Amniotic stem cell (primary cell): ENCODE data around the gene PDPR.
"Not testable (repeated sequence)": the region's sequence is repeated elsewhere in the genome, so short reads cannot be mapped to it uniquely, and the experiment has no call there.

Experiments used
- DNase-seq: peaks from one replicate; lab custom pipeline; 2025; lab: John Stamatoyannopoulos, UW

PDPR gene

DNA sequence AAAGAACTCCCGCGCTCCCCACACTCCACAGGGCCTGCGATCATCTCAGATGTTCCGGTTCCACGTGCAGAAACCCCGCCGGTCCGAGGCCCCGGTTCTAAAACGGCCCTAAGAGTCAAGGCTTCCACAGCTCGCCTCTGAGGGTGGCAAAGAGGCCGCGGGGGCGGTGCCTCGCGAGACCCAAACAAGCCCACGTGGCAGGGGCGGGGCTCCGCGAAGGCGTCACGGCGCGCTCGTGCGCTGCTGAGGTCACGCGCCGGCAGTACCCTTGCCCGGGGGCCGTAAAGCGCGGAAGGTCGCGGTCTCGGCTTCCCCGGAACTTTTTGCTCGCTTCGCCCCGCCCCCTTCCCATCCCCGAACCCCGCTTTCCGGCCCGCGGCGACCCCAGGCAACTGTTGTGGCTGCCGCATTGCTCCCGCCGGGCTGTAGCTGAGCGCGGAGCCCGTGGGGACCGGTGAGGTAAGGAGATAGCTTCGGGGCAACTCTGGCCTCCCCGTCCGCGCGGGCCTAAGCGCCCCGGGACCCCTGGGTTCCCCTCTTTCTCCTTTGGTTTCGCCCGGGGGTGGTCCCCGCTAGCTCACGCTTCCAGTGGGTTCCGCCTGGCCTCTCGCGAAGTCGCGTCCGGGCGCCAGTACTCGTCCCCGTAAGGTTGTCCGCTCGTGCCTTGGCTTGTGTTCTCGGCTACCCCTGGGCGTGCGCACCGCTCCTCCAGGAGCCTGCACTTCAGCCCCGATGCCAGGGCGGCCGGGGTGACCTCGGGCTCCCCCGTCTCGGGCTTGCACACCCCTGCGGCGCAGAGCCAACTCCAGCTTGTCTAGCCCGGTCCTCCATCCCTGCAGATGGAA, at the start of gene PDPR:
Gene PDPR (plus strand): TSS at position 351 of the 845 bp plus-strand sequence. CDS start 6,161 bp downstream, outside the sequence.
- DNase-seq: peak; percentile 35

DNA sequence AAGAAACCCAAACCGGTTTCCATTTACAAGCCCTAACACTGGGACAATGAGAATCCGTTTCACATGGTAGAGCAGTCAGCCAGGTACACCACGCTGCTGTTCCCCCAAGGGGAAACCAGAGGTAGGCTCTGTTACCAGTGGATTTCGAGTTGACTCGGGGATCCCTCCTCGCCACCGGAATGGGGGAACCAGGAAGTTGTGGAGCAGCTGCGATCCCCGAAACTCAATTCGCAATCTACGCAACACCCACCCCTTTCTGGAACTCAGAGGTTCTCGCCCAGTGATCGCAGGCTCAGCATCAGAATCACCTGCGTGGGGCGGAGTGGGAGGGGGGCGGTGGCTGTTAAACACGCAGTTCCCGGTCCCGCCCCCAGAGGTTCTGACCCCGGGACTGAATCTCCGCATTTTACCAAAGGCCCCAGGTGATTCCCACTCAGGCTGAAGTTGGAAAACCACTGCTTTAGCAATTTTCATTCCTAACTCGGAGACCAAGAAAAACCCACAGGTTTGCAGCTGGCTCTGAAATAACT, 49.2 kb upstream of the PDPR start:
- not testable (repeated sequence) for DNase-seq

DNA sequence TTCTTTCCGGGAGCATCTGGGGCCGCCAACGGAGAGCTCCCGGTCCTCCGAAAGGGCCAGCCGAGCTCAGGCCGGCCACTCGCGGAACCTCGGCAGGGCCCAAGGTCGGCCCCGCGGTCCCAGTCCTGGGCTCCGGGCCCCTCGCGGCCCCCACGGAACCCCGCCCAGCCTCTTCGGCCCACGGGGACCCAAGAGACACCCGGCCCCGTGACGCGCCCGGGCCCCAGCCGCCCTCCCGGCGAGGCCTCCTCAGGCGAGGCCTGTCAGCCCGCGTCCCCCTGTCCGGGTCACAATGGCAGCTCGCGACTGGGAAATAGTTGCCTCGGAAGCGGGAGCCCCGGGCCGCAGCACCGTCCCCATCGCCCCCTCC, 48.8 kb upstream of the PDPR start:
- not testable (repeated sequence) for DNase-seq

DNA sequence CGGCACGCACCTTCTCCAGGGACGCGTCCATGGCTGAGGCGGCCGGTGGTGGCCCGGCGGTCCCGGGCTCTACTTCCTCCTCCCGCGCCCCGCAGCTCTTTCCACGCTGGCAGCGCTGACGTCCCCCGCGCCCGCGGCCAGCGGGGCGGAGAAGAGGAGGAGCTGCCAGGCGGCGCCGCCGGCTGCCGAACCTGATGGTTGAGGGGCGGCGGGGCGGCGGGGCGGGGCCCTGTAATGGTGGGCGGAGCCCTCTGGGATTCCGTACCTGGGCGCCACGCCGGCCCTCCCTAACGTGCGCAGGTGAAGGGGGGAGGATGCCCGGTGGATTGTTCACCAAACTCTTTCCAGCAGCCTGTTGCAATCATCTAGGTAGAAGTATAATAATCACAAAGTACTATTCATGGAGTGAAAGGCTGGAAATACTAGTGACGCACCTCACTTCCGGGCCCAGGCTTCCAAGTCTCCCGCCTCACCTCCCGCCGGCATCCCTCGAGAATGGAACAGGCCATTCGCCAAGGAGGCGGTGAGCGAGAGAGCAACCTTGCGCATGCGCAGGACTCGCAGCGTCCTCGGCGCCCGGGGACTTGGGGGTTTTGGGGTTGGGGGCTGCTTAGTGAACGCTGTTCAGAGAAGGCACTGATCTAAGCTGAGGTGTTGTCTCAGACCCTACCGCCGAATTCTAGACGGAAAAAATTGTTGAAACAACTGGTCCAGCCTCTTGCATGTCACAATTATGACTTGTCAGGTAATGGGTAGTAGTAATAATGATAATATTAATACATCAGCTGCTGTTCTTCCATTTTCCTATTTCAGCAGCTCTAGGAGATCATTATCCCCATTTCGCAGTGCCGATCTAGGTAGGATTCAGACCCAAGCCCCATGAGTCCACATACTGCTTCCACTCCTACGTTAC, 48.1 kb upstream of the PDPR start:
- DNase-seq: peak; percentile 76

DNA sequence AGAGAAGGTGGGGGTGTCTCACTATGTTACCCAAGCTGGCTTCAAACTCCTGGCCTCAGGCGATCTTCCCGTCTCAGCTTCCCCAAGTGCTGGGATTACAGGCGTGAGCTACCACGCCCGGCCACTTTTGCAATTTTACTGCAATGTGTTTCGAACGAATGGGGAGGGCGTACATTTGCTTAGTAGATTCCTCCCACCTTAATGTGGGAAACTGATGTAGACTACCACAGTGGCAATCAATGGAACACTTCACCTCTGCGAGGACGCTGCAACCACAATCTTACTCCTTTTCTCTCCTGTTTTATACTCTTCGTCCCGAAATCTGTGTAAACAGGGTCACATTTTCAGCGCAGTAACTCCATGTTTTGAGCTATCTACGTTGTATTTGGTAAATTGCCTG, 47.4 kb upstream of the PDPR start:
- DNase-seq: not testable (repeated sequence)

DNA sequence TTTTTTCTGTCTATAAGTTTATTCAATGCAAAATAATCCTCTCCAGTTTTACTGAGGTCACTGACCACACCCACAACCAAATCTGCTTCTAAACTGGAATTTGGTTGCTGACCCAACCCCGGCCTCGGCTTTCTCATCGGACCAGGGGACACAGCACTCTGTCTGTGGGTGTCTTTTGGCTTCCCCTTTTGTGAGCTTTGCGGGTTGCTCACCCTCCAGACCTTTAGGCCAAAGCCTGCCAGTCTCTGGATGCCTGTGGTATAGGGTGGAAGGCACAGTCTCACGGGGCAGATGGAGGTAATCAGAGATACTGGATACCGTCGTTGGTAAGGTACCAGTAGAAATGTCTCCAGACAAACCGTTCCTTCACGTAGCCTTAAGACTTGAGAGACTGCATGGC, 35.1 kb upstream of the PDPR start:
- DNase-seq: not testable (repeated sequence)

DNA sequence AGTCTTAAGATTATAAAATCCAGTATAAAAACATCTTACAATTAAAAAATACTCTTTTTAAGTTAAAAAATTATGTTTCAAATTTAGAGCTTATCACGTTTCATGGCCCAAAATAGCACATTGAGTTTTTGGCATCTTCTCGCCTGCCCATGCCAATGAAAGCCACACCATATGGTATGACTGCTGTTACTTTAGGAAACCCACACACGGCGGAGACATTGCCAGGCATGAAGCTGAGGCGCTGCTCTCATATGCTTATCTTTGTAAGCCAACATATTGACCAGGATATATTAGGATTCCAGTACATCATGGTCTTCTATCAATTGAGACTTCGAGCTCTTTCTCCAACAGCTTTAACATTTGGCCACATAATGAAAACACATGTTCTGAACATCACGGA, 32.9 kb upstream of the PDPR start:
- not testable (repeated sequence) for DNase-seq

DNA sequence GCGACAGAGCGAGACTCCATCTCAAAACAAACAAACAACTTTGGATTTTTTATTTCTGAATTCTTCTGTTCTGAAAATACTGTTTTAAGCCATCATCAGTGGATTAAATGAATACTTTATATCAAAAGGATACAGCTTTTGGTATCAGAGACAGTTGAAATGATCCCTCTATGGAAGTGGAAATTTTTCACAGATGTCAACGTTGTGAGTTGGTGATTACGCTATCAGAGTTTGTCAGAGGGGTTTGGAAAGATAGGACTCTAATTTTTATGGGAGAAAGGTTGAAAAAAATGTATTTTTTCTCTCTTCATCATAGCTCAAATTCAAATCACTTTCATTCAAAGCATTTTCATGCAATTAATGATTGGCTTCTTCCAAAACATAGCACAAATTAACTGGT, 30.2 kb upstream of the PDPR start:
- not testable (repeated sequence) for DNase-seq

DNA sequence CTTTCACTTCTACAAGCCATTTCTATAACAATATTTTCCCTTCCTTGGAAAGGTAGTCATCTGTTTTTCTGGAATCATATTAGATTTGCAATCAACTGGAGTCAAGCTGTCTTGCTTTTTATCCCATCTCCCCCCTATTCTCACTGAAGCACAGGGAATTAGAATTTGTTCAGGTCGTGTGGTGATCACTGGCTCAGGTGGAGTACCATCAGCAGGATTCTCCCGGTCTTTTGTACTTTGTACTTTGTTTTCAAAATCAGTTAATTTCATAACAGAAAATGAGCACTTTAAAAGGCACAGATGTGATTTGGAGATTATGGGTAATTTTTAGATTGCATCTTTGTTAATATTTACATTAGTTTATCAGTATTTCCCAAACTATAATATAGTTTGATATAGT, 26.0 kb upstream of the PDPR start:
- DNase-seq: not testable (repeated sequence)

DNA sequence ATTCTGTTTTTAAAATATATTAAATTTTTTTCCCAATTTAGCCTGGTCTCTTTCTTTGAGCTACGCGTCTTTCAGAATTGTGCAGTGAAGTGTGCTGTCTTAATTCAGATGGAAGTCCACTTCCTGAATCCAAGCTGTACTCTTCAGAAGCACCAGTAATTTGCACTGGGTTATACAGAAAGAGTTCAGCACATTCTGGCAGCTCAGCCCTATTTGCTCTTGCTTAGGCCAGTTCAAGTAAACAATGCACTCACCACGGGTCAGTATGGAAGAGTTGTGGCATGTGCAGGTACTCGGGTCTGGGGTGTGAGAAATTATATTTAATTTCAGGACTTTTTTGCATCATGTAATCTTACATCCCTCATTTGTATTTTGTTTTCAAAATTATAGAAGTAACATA, 25.3 kb upstream of the PDPR start:
- DNase-seq: not testable (repeated sequence)

DNA sequence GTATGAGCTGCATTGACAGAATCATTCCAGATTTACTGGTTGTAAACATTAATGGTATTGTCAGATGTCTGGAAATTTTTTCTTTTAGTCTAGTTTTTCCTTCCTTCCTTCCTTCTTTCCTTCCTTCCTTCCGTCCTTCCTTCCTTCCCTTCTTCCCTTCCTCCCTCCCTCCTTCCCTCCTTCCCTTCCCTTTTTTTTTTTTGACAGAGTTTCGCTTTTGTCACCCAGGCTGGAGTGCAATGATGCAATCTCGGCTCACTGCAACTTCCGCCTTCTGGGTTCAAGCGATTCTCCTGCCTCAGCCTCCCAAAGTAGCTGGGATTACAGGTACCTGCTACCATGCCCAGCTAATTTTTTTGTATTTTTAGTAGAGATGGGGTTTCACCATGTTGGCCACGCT, 24.8 kb upstream of the PDPR start:
- not testable (repeated sequence) for DNase-seq

DNA sequence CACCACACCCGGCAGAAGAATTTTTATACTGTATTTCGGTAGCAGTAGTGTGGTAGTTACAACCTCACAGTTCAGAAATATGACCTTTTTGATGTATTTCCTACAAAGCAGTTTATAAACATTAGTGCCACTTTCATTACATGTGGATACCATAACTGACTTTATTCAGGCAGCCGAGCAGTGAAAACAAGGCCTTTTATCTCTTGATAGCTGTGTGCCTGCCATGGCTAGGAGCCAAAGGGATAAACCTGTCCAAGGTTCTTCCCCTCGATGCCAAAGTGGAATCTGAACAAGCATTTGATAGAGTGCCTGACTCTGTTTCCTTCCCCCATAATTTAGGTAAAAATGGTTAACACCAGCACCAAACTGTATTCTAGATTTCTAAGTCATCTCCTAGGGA, 23.0 kb upstream of the PDPR start:
- not testable (repeated sequence) for DNase-seq

DNA sequence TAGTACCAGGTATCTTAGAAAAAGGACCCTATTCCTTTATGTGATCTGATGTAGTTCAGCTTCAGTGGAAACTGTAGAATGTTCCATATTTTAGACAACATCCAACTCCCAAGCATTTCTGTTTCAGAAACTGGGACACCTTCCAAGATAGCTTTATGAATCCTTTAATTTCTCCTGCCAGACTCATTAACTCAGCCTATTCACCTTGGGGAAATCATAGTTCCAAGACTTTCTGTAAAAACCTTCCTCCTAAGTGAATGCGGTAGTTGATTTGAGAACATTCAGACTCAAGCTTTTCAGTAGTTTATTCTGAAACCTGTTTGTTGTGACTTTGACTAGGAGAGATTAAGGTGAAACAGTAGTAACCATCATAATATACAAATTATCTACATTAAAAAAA, 20.0 kb upstream of the PDPR start:
- DNase-seq: not testable (repeated sequence)

DNA sequence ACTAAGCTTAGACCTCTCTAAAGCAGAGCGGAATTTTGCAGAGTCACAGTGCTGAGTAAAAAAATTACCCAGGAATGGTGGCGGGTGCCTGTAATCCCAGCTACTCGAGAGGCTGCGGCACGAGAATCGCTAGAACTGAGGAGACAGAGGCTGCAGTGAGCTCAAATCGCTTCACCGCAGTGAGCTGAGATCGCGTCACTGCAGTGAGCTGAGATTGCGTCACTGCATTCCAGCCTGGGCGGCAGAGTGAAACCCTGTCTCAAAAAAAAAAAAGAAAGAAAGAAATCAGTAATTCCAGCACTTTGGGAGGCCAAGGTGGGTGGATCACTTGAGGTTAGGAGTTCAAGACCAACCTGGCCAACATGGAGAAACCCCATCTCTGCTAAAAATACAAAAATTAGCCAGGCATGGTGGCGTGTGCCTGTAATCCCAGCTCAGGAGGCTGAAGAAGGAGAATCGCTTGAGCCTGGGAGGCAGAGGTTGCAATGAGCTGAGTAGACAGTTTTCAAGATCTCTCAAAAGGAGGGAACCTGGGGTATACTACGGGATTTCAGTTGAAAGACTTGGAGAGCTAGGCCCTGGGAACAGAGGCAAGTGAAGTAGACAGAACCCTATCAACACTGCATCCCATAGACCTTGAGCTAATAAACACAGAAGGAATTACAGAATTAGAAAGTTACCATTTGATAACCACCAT, 4.4 kb upstream of the PDPR start:
- not testable (repeated sequence) for DNase-seq

DNA sequence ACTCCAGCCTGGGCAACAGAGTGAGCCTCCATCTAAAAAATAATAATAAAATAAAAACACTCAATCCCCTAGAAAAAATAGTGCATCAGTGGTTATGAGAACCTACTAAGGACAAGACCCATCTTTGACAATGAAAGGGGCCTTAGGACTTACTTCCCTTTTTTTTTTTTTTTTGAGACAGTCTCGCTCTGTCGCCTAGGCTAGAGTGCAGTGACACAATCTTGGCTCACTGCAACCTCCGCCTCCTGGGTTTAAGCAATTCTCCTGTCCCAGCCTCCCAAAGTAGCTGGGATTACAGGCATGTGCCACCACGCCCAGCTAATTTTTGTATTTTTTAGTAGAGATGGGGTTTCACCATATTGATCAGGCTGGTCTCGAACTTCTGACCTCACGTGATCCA, 2.0 kb upstream of the PDPR start:
- DNase-seq: not testable (repeated sequence)

DNA sequence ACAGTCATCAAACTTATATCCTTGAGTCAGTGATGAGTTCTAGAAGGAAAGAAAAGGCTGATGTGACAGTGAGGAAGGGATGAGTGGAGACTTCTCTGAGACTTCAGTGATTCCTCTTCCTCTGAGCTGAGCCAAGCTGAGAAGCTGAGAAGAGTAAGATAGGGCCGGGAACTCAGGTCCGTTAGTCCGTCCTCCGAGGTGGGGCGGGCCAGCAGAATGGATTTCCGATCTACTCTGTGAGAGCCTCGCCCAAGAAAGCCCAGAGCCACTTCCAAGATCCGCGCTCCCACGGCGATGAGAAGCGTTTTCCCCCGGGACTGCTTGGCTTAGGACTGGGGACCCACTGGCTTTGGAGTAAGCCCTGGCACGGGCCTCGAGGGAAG, 542 bp upstream of the PDPR start:
- not testable (repeated sequence) for DNase-seq

DNA sequence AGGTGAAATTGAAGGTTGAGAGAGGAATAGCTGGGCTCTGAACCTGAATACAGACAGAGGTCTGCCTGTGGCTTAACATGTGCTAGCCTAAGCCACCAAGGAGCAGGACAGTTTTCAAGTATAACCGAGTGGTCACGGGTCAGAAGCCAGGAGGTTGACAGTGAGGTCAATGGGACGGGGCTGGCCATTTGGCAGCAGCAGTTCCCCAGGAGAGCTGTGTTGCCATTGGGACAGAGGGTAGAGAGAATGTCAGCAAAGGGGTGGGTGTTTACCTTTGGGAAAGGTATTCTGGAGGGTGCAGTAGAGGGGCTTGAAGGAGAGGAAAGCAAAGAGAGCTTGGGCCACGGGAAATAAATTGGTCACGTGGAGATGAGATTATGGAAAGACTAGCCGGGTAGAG, 4.2 kb downstream of the PDPR start:
- not testable (repeated sequence) for DNase-seq

DNA sequence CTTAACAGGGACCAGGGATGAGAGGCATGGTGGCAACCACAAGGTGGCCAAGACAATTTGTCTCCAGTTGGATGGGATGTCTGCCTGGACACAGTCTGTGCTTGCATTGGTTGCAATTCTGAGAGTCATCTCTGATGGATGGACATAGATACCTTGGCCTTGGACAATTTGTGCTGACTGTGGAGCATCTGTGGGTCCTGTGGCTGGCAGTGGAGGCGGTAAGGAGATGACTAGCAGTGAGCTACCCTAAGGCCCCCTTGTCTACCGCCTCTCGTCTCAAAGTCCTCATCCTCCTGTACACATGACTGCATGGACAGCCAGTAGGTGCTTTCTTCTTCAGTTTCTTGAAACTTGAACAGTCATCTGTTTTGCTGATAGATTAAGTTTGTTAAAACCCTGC, 4.6 kb downstream of the PDPR start:
- DNase-seq: not testable (repeated sequence)

DNA sequence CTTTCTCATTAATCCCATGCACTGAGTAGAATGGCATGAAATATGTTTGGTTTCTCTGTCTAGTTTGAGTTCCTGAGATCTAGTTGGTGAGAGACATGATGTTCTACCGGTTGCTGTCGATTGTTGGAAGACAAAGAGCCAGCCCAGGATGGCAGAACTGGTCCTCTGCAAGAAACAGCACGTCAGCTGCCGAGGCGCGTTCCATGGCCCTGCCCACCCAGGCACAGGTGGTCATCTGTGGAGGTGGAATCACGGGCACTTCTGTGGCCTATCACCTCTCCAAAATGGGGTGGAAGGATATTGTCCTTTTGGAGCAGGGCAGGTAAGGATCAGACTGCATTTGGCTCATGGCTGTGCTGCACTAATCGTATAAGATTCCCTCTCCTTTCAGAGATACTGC, 6.3 kb downstream of the PDPR start:
- not testable (repeated sequence) for DNase-seq

DNA sequence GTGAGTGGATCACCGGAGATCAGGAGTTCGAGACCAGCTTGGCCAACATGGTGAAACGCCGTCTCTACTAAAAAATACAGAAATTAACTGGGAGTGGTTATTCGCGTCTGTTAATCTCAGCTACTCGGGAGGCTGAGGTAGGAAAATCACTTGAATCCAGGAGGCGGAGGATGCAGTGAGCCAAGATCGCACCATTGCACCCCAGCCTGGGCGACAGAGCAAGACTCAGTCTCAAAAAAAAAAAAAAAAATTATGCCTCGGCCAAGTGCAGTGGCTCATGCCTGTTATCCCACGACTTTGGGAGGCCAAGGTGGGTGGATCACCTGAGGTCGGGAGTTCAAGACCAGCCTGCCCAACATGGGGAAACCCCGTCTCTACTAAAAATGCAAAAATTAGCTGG, 9.7 kb downstream of the PDPR start:
- not testable (repeated sequence) for DNase-seq

DNA sequence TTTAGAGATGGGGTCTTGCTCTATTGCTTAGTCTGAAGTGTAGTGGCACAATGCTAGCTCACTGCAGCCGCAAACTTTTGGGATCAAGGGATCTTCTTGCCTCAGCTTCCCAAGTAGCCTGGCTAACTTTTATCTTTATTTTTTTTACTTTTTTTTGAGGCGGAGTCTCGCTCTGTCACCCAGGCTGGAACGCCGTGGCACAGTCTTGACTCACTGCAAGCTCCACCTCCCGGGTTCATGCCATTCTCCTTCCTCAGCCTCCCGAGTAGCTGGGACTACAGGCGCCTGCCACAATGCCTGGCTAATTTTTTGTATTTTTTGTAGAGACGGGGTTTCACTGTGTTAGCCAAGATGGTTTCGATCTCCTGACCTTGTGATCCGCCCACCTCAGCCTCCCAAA, 12.1 kb downstream of the PDPR start:
- DNase-seq: not testable (repeated sequence)

DNA sequence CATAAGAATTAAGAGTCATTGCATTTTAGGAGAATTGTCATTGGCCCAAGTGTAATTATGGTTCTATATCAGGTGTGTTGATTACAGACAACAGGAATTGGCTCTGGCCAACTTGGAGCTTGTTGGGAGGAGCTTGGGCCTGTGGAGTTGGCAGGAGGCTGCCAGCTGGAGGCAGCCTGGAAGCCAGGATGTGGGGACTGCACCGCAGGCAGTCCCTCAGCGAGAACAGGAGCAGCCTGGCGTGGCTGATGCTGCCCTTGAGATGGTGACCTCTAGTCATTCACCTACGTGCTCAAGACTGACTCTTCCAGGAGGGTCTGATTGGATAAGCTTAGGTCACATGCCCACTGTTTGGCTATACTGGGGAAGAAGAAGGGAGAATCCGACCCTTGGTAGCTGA, 13.6 kb downstream of the PDPR start:
- DNase-seq: not testable (repeated sequence)
